Ovary (tissue), 9 donors: ENCODE measurements around the gene NSMCE3. TPM values are rescaled to one million over a fixed set of nuclear protein-coding genes. Genes with fewer than 3 reads are reported as not detected.

Experiments used
- DNase-seq, 5 donors: peaks; one replicate each; pipeline ENCODE4 v3.0.0-alpha.2; 2019 to 2020
- H3K27ac ChIP-seq, 2 donors: fragments of 200-600 bp; one replicate each; pipeline versions ENCODE4 v1.5.1 to v1.8.0; 2019 to 2022
- H3K27me3 ChIP-seq: fragments of 200-600 bp; one replicate; pipeline ENCODE4 v1.8.0; 2022
- H3K36me3 ChIP-seq: fragments of 200-600 bp; sonication (generic); one replicate; pipeline ENCODE4 v1.5.1; 2019
- H3K4me1 ChIP-seq: one replicate; pipeline ENCODE4 v1.8.1; 2013; ENCODE audit warnings: mild to moderate bottlenecking, moderate library complexity; ENCODE audit not compliant: insufficient read depth
- H3K4me3 ChIP-seq: fragments of 200-600 bp; sonication (generic); one replicate; pipeline ENCODE4 v1.5.1; 2017
- H3K9me3 ChIP-seq, 2 donors: fragments of 200-600 bp in 1 of 2; sonication (generic) in 1 of 2; one replicate each; pipeline versions ENCODE4 v1.5.1 to v1.8.1; 2013 to 2019; ENCODE audit warnings: mild to moderate bottlenecking in 1 of 2, moderate library complexity in 1 of 2
- CTCF ChIP-seq, 3 donors: fragments of 450-650 bp in 2 of 3; fragments of 200-600 bp in 1 of 3; IDR thresholded peaks; one replicate each; pipeline versions ENCODE4 v1.5.1 to v1.8.0; 2016 to 2022; ENCODE audit warnings: antibody characterized with exemption in 3 of 3, mild to moderate bottlenecking in 1 of 3
- EP300 ChIP-seq: sonication (generic); formaldehyde crosslinking; IDR thresholded peaks from one replicate; pipeline ENCODE4 v1.6.1; 2017; ENCODE audit warnings: antibody characterized with exemption
- POLR2A ChIP-seq: fragments of 450-650 bp; IDR thresholded peaks from one replicate; pipeline ENCODE4 v1.6.1; 2017; ENCODE audit warnings: antibody characterized with exemption, mild to moderate bottlenecking, moderate library complexity
- WGBS, 3 donors: extraction: QIAGEN DNeasy Blood & Tissue Kit in 1 of 3; methylation state at CpG; one replicate each; pipeline versions ENCODE4 v1.1.5 to v1.1.7; 2013 to 2017; 5-methylcytosine and 5-hydroxymethylcytosine counted together
- intact Hi-C, 4 donors: fragments of 100-400 bp; cut with DNase I; formaldehyde crosslinking; loops; one replicate each; pipeline versions ENCODE4 v1.11.0 to v1.15.1; 2022 to 2023
- polyA plus RNA-seq, 2 donors: library from polyadenylated mRNA; stranded (reverse); fragments of 200-250 nt in 1 of 2; fragments of 350-450 nt in 1 of 2; fragmentation: Illumina TruSeq in 1 of 2; extraction: RNeasy Lipid Tissue Mini Kit (QIAGEN cat#74804) in 1 of 2; gene quantifications; one replicate each; pipeline ENCODE4 v1.2.3, GENCODE V29; 2013 to 2014
- total RNA-seq, 7 donors: library from RNA; depleted of rRNA in 2 of 7; stranded (reverse); fragments of >200 nt in 2 of 7; fragmentation: NEBNext Ultra II Directional in 3 of 7; extraction: Animal tissue kit (Norgen Biotek cat#: 25700) in 3 of 7; gene quantifications; one replicate each; pipeline versions ENCODE4 v1.1.0 to v1.2.4, GENCODE V29; 2016 to 2023
- donor health status: DM: no; HTN: no; CAD: no; lungs with moderate emphysema.
- donor health status: DM: no; HTN: no; CAD: no.
- donor health status: Bipolar disorder and iron deficiency.
- donor health status: DM: yes; HTN: yes; CAD: no.
- donor health status: DM: no; HTN: no; CAD: no.
- donor health status: DM: yes; HTN: yes; CAD: no.

NSMCE3 gene
- total and polyA plus RNA-seq, 9 donors = 5.5 to 16.9 (median 12.6) TPM

- TF ChIP-seq CTCF (IDR thresholded peaks at IDR 0.05) (no peak), EP300 (no peak)
- H3K27me3 ChIP-seq = no peaks in the 10 kb centered on the region
- no peak for DNase-seq
- WGBS, 3 donors = 50 to 64% (median 55%) methylated on average over 7 of the region's 7 CpGs
- no peak overlapping the region for H3K27ac ChIP-seq
- no peaks in the 10 kb centered on the region for H3K36me3 ChIP-seq
- no peaks in the 10 kb centered on the region for H3K9me3 ChIP-seq
- no peak overlapping the region for H3K4me3 ChIP-seq
- H3K4me1 ChIP-seq = no peaks in the 10 kb centered on the region
- intact Hi-C loops = no loop called here
These were observed 25.1 kb downstream of the NSMCE3 start for GRCh38 chr15:29244544-29244943.

DNA sequence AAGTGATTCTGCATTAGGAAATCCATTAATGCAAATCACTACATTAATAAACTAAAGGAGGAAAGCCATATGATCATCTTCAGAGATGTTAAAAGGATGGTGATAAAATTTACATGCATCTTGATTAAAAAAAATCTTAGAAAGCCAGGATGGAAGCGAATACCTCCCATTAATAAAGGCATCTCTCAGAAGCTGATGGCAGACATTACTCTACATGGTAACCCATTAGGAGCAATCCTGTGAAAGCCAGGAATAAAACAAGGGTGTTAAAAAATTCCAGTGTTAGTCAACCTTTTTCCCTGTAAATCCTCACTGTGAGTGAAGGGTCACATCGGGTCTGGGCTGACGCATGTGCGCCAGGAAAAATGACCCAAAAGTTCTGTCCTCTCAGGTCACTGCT is 25.5 kb downstream of the NSMCE3 start:
- 77 to 89% (median 88%) methylated on average over 4 of the region's 4 CpGs for WGBS, 3 donors

DNA sequence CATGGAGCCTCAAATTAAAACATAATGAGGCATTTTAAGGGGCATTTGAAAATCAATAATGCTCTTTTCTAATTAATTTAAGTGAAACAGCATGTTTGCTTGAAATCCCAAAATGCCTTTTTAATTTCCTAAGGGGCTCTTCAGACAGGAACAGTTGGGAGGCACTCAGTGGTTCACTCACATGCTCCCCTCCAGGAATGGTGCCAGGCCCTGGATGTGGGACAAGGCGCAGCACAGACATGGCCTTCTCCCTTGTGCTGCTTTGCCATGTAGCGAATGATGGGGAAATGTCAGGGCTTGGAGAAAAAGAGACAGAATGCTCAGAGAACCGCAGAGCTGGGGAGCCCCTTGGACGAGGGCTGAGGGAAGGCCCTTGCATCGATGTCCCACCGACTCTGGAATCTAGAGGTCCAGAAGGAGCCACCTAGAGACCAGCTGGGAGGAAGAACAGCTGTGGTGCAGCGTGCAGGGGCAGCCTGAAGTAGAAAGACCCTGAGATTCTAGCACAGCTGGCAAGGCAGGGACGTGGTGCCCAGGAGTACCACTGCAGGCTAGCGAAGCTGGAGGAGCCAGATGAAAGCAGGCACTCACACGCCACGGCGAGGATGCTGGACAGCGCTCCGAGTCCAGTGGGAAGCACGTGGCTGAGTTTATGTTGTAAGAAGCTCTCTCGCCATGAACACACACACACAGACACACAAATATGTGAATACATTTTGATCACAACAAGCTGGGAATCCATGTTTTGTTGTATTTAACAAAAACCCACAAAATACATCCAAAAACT is 27.0 kb downstream of the NSMCE3 start:
- no peak for TF ChIP-seq EP300
- no peaks in the 10 kb centered on the region for H3K4me1 ChIP-seq
- intact Hi-C loops = no loop called here
- no peaks in the 10 kb centered on the region for H3K36me3 ChIP-seq
- WGBS, 3 donors = 46 to 57% (median 54%) methylated on average over 16 of the region's 16 CpGs
- H3K27me3 ChIP-seq = no peaks in the 10 kb centered on the region
- DNase-seq = no peak
- H3K4me3 ChIP-seq = no peak overlapping the region
- no peak overlapping the region for H3K27ac ChIP-seq
- H3K9me3 ChIP-seq = no peaks in the 10 kb centered on the region

More for the DNA sequence above, 25.5 kb downstream of the NSMCE3 start:
- TF ChIP-seq CTCF (IDR thresholded peaks at IDR 0.05) (no peak), EP300 (no peak), POLR2A (no peak)
- Histone ChIP-seq H3K36me3 (no peaks in the 10 kb centered on the region), H3K27ac (no peak overlapping the region), H3K4me1 (no peaks in the 10 kb centered on the region), H3K4me3 (no peak overlapping the region), H3K27me3 (no peaks in the 10 kb centered on the region), H3K9me3 (no peaks in the 10 kb centered on the region)
- DNase-seq = no peak
- intact Hi-C loops = no loop called here

GRCh38 chr15:29241207-29241606 is 28.4 kb downstream of the NSMCE3 start:
- Histone ChIP-seq H3K27ac (no peak overlapping the region), H3K36me3 (no peaks in the 10 kb centered on the region), H3K4me3 (no peak overlapping the region), H3K27me3 (no peaks in the 10 kb centered on the region), H3K4me1 (no peaks in the 10 kb centered on the region), H3K9me3 (no peaks in the 10 kb centered on the region)
- DNase-seq = no peak
- intact Hi-C loops = no loop called here
- TF ChIP-seq POLR2A (no peak), CTCF (IDR thresholded peaks at IDR 0.05) (no peak), EP300 (no peak)
- WGBS, 3 donors = 84 to 89% (median 87%) methylated on average over 1 of the region's 1 CpG

GRCh38 chr15:29239395-29239794 is 30.2 kb downstream of the NSMCE3 start:
- no peak for DNase-seq
- no peaks in the 10 kb centered on the region for H3K9me3 ChIP-seq
- 16 to 30% (median 23%) methylated on average over 3 of the region's 3 CpGs for WGBS, 3 donors
- no peaks in the 10 kb centered on the region for H3K27me3 ChIP-seq
- no peak overlapping the region for H3K27ac ChIP-seq
- TF ChIP-seq EP300 = no peak
- TF ChIP-seq CTCF (IDR thresholded peaks at IDR 0.05) = no peak
- no peak for TF ChIP-seq POLR2A
- H3K4me3 ChIP-seq = no peak overlapping the region
- intact Hi-C loops = loop anchor here in 1 of 4 donors (10.0 kb wide), 1 partner anchor 65 kb away; no protein-coding TSS in a partner anchor
- H3K4me1 ChIP-seq = no peaks in the 10 kb centered on the region
- no peaks in the 10 kb centered on the region for H3K36me3 ChIP-seq
